ENCODE data around the gene COG7. TPM values are rescaled to one million over a fixed set of nuclear protein-coding genes. Genes with fewer than 3 reads are reported as not detected.
"Not testable (repeated sequence)": the region's sequence is repeated elsewhere in the genome, so short reads cannot be mapped to it uniquely, and the experiment has no call there.

The COG7 gene
- polyA plus RNA-seq, 1 experiment = 19.6 TPM

DNA sequence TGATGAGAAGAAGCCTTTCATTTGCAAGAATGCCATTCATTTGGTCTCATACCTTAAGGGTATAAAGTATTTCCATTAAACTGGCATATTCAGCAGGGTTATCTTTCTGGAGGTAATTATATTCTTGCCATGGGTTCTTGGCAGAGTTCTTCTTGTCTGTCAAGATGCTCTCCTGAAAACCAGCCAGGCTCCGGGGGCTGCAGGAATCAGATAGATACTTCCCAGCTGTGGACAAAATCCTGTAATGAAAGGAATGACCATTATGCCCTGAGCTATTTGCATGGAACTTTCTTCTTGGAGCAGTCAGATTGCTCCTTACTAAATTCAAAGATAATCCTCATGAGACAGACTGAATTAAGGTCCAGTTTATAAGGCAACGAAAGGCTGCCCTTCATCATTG is 47.0 kb downstream of the COG7 start:
- H3K9me3 ChIP-seq (ENCODE audit: control insufficient read depth, insufficient read depth, low read length) = no peaks in the 10 kb centered on the region
- TF ChIP-seq, protein P1, sequence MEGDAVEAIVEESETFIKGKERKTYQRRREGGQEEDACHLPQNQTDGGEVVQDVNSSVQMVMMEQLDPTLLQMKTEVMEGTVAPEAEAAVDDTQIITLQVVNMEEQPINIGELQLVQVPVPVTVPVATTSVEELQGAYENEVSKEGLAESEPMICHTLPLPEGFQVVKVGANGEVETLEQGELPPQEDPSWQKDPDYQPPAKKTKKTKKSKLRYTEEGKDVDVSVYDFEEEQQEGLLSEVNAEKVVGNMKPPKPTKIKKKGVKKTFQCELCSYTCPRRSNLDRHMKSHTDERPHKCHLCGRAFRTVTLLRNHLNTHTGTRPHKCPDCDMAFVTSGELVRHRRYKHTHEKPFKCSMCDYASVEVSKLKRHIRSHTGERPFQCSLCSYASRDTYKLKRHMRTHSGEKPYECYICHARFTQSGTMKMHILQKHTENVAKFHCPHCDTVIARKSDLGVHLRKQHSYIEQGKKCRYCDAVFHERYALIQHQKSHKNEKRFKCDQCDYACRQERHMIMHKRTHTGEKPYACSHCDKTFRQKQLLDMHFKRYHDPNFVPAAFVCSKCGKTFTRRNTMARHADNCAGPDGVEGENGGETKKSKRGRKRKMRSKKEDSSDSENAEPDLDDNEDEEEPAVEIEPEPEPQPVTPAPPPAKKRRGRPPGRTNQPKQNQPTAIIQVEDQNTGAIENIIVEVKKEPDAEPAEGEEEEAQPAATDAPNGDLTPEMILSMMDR (IDR thresholded peaks at IDR 0.05; ENCODE audit: low read depth, low read length) = no peak
- H3K27ac ChIP-seq (ENCODE audit: low read depth, low read length) = no peak overlapping the region
- H3K27me3 ChIP-seq (ENCODE audit: control insufficient read depth, insufficient read depth, low read length) = no peaks in the 10 kb centered on the region
- ChIA-PET POLR2A (interaction anchor here (0.7 kb wide), 1 partner anchor 501 kb away, joined by 5 read pairs; no protein-coding TSS in a partner anchor), CTCF (interaction anchor here (0.7 to 4.0 kb wide), 2 partner anchors 29 to 134 kb away, joined by 3 to 49 read pairs; no protein-coding TSS in a partner anchor)
- DNase-seq (ENCODE audit: low read depth, low spot score) = no peak
- H3K4me3 ChIP-seq (ENCODE audit: low read depth, low read length) = no peak overlapping the region

DNA sequence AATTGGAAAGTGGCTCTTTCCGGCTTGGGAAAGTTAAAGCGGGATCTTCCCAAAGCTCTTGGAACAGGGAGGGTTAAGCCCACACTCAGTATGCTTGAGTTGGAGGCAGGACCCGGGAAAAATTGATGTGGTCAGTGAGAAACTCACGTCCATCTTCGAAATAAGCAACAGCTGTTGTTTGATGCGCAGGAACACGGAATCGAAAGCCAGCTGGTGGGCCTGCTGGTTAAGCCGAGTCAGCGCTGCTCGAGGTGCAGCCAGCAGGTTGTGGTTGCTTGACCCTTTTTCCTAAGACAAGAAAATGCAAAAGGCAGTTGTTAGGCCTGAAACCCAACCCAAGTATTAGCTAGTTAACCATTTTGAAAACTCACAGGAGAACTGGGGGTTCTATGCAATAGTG is 49.4 kb downstream of the COG7 start:
- Histone ChIP-seq H3K27me3 (ENCODE audit: control insufficient read depth, insufficient read depth, low read length) (no peaks in the 10 kb centered on the region), H3K9me3 (ENCODE audit: control insufficient read depth, insufficient read depth, low read length) (no peaks in the 10 kb centered on the region), H3K27ac (ENCODE audit: low read depth, low read length) (no peak overlapping the region), H3K4me3 (ENCODE audit: low read depth, low read length) (no peak overlapping the region)
- ChIA-PET CTCF (interaction anchor here (4.0 kb wide), 1 partner anchor 31 kb away, joined by 49 read pairs; no protein-coding TSS in a partner anchor), POLR2A (interaction anchor here (1.0 kb wide), 1 partner anchor 20 kb away, joined by 10 read pairs; no protein-coding TSS in a partner anchor)
- TF ChIP-seq, protein P1 (IDR thresholded peaks at IDR 0.05; ENCODE audit: low read depth, low read length) = no peak
- no peak for DNase-seq (ENCODE audit: low read depth, low spot score)

GRCh38 chr16:23402100-23402499 is 50.9 kb downstream of the COG7 start:
- no peaks in the 10 kb centered on the region for H3K9me3 ChIP-seq (ENCODE audit: control insufficient read depth, insufficient read depth, low read length)
- TF ChIP-seq, protein P1 (IDR thresholded peaks at IDR 0.05; ENCODE audit: low read depth, low read length) = no peak
- no peak for DNase-seq (ENCODE audit: low read depth, low spot score)
- no peak overlapping the region for H3K27ac ChIP-seq (ENCODE audit: low read depth, low read length)
- H3K27me3 ChIP-seq (ENCODE audit: control insufficient read depth, insufficient read depth, low read length) = no peaks in the 10 kb centered on the region
- CTCF ChIA-PET = no interaction called here
- H3K4me3 ChIP-seq (ENCODE audit: low read depth, low read length) = no peak overlapping the region
- POLR2A ChIA-PET = no interaction called here

DNA sequence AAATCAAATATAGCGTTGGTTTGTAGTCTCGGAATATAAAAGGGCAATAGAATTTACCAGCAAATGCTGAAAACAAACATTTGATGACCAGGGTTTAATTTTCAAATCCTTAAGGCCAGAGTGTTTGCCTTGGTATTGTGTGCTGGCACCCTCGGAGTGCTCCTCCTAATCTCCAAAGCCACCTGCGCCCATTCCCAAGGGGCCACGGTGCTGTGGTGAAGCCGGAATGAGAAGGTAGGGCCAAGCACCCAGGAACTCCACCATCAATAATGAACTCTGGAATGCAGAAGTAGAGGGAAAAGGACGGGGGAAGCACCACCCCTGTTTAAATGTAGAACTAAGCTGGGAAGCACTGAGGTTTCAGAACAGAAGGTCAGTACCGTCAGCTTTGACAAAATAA is 51.9 kb downstream of the COG7 start:
- Histone ChIP-seq H3K27ac (ENCODE audit: low read depth, low read length) (no peak overlapping the region), H3K4me3 (ENCODE audit: low read depth, low read length) (no peak overlapping the region), H3K27me3 (ENCODE audit: control insufficient read depth, insufficient read depth, low read length) (no peaks in the 10 kb centered on the region), H3K9me3 (ENCODE audit: control insufficient read depth, insufficient read depth, low read length) (no peaks in the 10 kb centered on the region)
- ChIA-PET POLR2A (no interaction called here), CTCF (no interaction called here)
- TF ChIP-seq, protein P1 (IDR thresholded peaks at IDR 0.05; ENCODE audit: low read depth, low read length) = no peak
- DNase-seq (ENCODE audit: low read depth, low spot score) = no peak

DNA sequence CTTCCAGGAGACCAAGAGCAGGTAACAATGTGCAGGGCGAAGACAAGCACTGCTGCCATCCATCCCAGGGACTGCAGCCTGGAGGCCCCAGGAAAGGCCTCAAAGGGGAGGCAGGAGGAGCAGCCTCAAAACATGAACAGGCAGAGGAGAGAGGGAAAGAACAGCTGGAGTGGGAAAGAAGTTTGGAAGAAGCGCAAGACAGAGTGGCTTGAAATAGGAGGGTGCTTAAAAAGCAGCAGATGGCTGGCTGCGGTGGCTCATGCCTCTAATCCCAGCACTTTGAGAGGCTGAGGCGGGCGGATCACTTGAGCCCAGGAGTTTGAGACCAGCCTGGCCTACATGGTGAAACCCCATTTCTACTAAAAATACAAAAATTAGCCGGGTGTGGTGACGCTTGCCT is 52.5 kb downstream of the COG7 start:
- CTCF ChIA-PET; H3K27ac ChIP-seq (ENCODE audit: low read depth, low read length); H3K4me3 ChIP-seq (ENCODE audit: low read depth, low read length); DNase-seq (ENCODE audit: low read depth, low spot score); POLR2A ChIA-PET; H3K27me3 ChIP-seq (ENCODE audit: control insufficient read depth, insufficient read depth, low read length); H3K9me3 ChIP-seq (ENCODE audit: control insufficient read depth, insufficient read depth, low read length): not testable (repeated sequence)
